ENCODE results near the gene CEACAM20.

DNA sequence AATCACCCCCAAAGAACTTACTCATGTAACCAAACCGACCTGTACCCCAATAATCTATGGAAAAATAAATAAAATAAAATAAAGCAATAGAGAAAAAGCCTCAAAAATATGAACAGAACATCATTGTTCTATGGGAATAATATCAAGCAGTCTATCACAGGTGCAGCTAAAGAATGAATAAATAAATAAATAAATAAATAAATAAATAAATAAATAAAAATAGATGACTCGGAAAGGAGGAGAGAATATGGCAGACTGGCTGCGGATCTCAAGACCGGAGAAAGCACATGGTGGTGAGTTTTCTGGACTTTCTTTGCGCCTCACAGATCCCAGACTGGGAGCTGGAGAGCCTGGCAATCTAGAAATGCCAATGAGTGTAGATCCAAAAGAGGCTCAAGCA, 22.4 kb upstream of the CEACAM20 start:
- TF ChIP-seq BCL11A (IDR thresholded peaks at IDR 0.05; ENCODE audit: low read depth, low read length) (no peak), ZNF384 (IDR thresholded peaks at IDR 0.05; ENCODE audit: borderline replicate concordance, low read depth, low read length) (no peak), RAD21 (IDR thresholded peaks at IDR 0.05; ENCODE audit: insufficient read depth, low read depth, low read length) (no peak), PBX3 (IDR thresholded peaks at IDR 0.05; ENCODE audit: insufficient replicate concordance, low read depth, low read length) (no peak), CTCF (IDR thresholded peaks at IDR 0.05 in 2 of 3, conservative IDR thresholded peaks at IDR 0.05 in 1 of 3; ENCODE audit: control insufficient read depth in 2 of 3, extremely low read depth in 1 of 3, insufficient read depth in 1 of 3, low read depth in 3 of 3, low read length in 3 of 3) (no peak), SRF (IDR thresholded peaks at IDR 0.05; ENCODE audit: low read depth in 2 of 2, low read length in 2 of 2) (no peak), POLR2AphosphoS5 (IDR thresholded peaks at IDR 0.05; ENCODE audit: low read length) (no peak), RELA (IDR thresholded peaks at IDR 0.05; ENCODE audit: borderline replicate concordance, partially characterized antibody) (no peak)
- TF ChIP-seq, protein P1, sequence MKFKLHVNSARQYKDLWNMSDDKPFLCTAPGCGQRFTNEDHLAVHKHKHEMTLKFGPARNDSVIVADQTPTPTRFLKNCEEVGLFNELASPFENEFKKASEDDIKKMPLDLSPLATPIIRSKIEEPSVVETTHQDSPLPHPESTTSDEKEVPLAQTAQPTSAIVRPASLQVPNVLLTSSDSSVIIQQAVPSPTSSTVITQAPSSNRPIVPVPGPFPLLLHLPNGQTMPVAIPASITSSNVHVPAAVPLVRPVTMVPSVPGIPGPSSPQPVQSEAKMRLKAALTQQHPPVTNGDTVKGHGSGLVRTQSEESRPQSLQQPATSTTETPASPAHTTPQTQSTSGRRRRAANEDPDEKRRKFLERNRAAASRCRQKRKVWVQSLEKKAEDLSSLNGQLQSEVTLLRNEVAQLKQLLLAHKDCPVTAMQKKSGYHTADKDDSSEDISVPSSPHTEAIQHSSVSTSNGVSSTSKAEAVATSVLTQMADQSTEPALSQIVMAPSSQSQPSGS (IDR thresholded peaks at IDR 0.05; ENCODE audit: low read length), result no peak
- TF ChIP-seq, protein P2, sequence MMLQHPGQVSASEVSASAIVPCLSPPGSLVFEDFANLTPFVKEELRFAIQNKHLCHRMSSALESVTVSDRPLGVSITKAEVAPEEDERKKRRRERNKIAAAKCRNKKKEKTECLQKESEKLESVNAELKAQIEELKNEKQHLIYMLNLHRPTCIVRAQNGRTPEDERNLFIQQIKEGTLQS (IDR thresholded peaks at IDR 0.05; ENCODE audit: borderline replicate concordance, extremely low read depth, low read depth, low read length), result no peak

All from GM12878 (cell line).